GM12878 (cell line): ENCODE measurements around the gene TMEM128. TPM values are rescaled to one million over a fixed set of nuclear protein-coding genes. Genes with fewer than 3 reads are reported as not detected.

Experiments
- CHD1 ChIP-seq: IDR thresholded peaks from 2 replicates; pipeline ENCODE4 v1.6.1; 2012; ENCODE audit warnings: low read depth, low read length, improper control_type of control experiment
- CREM ChIP-seq: IDR thresholded peaks from 2 replicates; pipeline ENCODE4 v1.6.1; 2014; ENCODE audit warnings: antibody characterized with exemption, low read depth
- E2F8 ChIP-seq: fragments of 450-650 bp; IDR thresholded peaks from 2 replicates; pipeline ENCODE4 v1.6.1; 2018; ENCODE audit warnings: mild to moderate bottlenecking, low read depth, moderate library complexity; ENCODE audit not compliant: partially characterized antibody
- MXI1 ChIP-seq: fragments of 150-350 bp; IDR thresholded peaks from 2 replicates; pipeline ENCODE4 v1.6.1; 2011; ENCODE audit warnings: low read depth, mild to moderate bottlenecking, inconsistent platforms, low read length, improper control_type of control experiment
- NFYB ChIP-seq: IDR thresholded peaks from 2 replicates; pipeline ENCODE4 v1.6.1; 2011; ENCODE audit warnings: low read depth, mild to moderate bottlenecking, low read length, improper control_type of control experiment, moderate library complexity; ENCODE audit not compliant: insufficient read depth
- POU2F2 ChIP-seq: IDR thresholded peaks from 3 replicates; pipeline ENCODE4 v1.6.1; 2011; ENCODE audit warnings: low read depth, mild to moderate bottlenecking, low read length, borderline replicate concordance
- SKIL ChIP-seq: fragments of 450-650 bp; IDR thresholded peaks from 2 replicates; pipeline ENCODE4 v1.6.1; 2017; ENCODE audit warnings: mild to moderate bottlenecking, low read depth, inconsistent platforms; ENCODE audit not compliant: poor library complexity, severe bottlenecking
- SMAD5 ChIP-seq: IDR thresholded peaks from 2 replicates; pipeline ENCODE4 v1.6.1; 2016; ENCODE audit warnings: antibody characterized with exemption, low read depth
- WRNIP1 ChIP-seq: IDR thresholded peaks from 2 replicates; pipeline ENCODE4 v1.6.1; 2011; ENCODE audit warnings: low read depth, low read length, improper control_type of control experiment, borderline replicate concordance
- ZZZ3 ChIP-seq: IDR thresholded peaks from 2 replicates; pipeline ENCODE4 v1.6.1; 2011; ENCODE audit warnings: low read depth; ENCODE audit not compliant: control insufficient read depth, insufficient read length
- polyA plus RNA-seq, 11 experiments: library from polyadenylated mRNA; depleted of rRNA in 4 of 11; unstranded in 6 of 11; stranded (reverse) in 5 of 11; fragments of >200 nt; fragmentation: Nextera tagmentation in 4 of 11; fragmentation: Illumina TruSeq in 1 of 11; extraction: Ambion mirVana in 4 of 11; extraction: Trizol in 1 of 11; gene quantifications; 1 replicate in 1 of 11; 2 replicates in 10 of 11; pipeline versions ENCODE4 v1.2.1 to v1.2.3, GENCODE V29; 2011 to 2016; ENCODE audit warnings: inconsistent platforms in 2 of 11, missing spikeins in 2 of 11, low read depth in 1 of 11
- total RNA-seq, 4 experiments: library from RNA; depleted of rRNA in 3 of 4; stranded (reverse); fragments of >200 nt in 3 of 4; fragmentation: Illumina TruSeq in 1 of 4; extraction: Trizol in 1 of 4; gene quantifications; 2 replicates each; pipeline versions ENCODE4 v1.2.1 to v1.2.3, GENCODE V29; 2013 to 2021
- TF ChIP-seq, protein P1 (sequence below): IDR thresholded peaks from 2 replicates; pipeline ENCODE4 v1.6.1; 2012; ENCODE audit warnings: low read length, inconsistent platforms
- TF ChIP-seq, protein P2 (sequence below): IDR thresholded peaks from 2 replicates; pipeline ENCODE4 v1.6.1; 2012; ENCODE audit warnings: low read depth, low read length, improper control_type of control experiment
- TF ChIP-seq, protein P3 (sequence below): IDR thresholded peaks from 2 replicates; pipeline ENCODE4 v1.6.1; 2012; ENCODE audit warnings: low read depth, low read length, improper control_type of control experiment
- TF ChIP-seq, protein P4 (sequence below): fragments of 450-650 bp; formaldehyde crosslinking; IDR thresholded peaks from 2 replicates; pipeline ENCODE4 v1.5.0; 2022; ENCODE audit warnings: mild to moderate bottlenecking, missing genetic modification characterization

TMEM128 gene
- total and polyA plus RNA-seq, 10 of the 15 experiments (the other 5 are each of a cell fraction or from before 2014, with no cell fraction given), result 9.3 to 44.2 (median 18.9) TPM

GRCh38 chr4:4248029-4248884 is at the start of gene TMEM128 (continued):
- TF ChIP-seq MXI1 (peak; percentile 72; the same call in 1 of the 2 replicates), POU2F2 (peak; percentile 79; the same call in 2 of the 3 replicates), NFYB (peak; percentile 47; the same call in 1 of the 2 replicates), SKIL (peak; percentile 49), CREM (peak; percentile 97), E2F8 (peak; percentile 85), WRNIP1 (no peak), CHD1 (no peak), SMAD5 (peak; percentile 94), ZZZ3 (no peak)
- TF ChIP-seq, protein P1, sequence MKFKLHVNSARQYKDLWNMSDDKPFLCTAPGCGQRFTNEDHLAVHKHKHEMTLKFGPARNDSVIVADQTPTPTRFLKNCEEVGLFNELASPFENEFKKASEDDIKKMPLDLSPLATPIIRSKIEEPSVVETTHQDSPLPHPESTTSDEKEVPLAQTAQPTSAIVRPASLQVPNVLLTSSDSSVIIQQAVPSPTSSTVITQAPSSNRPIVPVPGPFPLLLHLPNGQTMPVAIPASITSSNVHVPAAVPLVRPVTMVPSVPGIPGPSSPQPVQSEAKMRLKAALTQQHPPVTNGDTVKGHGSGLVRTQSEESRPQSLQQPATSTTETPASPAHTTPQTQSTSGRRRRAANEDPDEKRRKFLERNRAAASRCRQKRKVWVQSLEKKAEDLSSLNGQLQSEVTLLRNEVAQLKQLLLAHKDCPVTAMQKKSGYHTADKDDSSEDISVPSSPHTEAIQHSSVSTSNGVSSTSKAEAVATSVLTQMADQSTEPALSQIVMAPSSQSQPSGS, result peak; percentile 67; the same call in 1 of the 2 replicates
- TF ChIP-seq, protein P2, sequence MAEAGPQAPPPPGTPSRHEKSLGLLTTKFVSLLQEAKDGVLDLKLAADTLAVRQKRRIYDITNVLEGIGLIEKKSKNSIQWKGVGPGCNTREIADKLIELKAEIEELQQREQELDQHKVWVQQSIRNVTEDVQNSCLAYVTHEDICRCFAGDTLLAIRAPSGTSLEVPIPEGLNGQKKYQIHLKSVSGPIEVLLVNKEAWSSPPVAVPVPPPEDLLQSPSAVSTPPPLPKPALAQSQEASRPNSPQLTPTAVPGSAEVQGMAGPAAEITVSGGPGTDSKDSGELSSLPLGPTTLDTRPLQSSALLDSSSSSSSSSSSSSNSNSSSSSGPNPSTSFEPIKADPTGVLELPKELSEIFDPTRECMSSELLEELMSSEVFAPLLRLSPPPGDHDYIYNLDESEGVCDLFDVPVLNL, result 0 out of 2 replicates have a peak, but pooled peaks have one; percentile 30
- TF ChIP-seq, protein P3, sequence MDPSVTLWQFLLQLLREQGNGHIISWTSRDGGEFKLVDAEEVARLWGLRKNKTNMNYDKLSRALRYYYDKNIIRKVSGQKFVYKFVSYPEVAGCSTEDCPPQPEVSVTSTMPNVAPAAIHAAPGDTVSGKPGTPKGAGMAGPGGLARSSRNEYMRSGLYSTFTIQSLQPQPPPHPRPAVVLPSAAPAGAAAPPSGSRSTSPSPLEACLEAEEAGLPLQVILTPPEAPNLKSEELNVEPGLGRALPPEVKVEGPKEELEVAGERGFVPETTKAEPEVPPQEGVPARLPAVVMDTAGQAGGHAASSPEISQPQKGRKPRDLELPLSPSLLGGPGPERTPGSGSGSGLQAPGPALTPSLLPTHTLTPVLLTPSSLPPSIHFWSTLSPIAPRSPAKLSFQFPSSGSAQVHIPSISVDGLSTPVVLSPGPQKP, result peak; percentile 86
- TF ChIP-seq, protein P4, sequence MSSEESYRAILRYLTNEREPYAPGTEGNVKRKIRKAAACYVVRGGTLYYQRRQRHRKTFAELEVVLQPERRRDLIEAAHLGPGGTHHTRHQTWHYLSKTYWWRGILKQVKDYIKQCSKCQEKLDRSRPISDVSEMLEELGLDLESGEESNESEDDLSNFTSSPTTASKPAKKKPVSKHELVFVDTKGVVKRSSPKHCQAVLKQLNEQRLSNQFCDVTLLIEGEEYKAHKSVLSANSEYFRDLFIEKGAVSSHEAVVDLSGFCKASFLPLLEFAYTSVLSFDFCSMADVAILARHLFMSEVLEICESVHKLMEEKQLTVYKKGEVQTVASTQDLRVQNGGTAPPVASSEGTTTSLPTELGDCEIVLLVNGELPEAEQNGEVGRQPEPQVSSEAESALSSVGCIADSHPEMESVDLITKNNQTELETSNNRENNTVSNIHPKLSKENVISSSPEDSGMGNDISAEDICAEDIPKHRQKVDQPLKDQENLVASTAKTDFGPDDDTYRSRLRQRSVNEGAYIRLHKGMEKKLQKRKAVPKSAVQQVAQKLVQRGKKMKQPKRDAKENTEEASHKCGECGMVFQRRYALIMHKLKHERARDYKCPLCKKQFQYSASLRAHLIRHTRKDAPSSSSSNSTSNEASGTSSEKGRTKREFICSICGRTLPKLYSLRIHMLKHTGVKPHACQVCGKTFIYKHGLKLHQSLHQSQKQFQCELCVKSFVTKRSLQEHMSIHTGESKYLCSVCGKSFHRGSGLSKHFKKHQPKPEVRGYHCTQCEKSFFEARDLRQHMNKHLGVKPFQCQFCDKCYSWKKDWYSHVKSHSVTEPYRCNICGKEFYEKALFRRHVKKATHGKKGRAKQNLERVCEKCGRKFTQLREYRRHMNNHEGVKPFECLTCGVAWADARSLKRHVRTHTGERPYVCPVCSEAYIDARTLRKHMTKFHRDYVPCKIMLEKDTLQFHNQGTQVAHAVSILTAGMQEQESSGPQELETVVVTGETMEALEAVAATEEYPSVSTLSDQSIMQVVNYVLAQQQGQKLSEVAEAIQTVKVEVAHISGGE (CRISPR knock-in tag), result peak; percentile 87
